NOMO-1 treated with dmso at 0.1 percent for 144 hours (cell line): ENCODE data around the gene ESYT2.

Experiments used
- DNase-seq: peaks from one replicate; lab custom pipeline; 2025; ENCODE audit not compliant: unreplicated experiment; lab: John Stamatoyannopoulos, UW

The ESYT2 gene

GRCh38 chr7:158805937-158806336, 23.4 kb downstream of the ESYT2 start:
- no peak for DNase-seq

DNA sequence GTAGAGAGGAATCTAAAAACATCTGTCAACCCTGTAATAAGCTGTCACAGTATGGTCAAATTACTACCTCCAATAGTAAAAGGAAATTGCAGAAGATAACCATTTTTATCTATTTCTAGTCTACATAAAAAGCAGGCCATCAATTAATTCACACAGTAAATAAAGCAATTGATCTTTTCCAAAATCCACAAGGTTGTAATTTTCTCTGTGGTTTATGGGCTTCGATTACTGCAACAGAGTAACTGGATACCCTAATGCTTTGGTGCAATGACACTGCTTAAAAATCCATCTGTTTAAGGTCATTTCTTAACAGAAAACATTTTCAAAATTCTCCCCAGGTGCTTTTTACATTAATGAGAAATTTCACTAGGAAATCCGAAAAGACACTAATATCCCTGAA, 23.9 kb downstream of the ESYT2 start:
- DNase-seq = no peak

- DNase-seq = no peak
Measured at GRCh38 chr7:158804335-158804734, 25.0 kb downstream of the ESYT2 start.

DNA sequence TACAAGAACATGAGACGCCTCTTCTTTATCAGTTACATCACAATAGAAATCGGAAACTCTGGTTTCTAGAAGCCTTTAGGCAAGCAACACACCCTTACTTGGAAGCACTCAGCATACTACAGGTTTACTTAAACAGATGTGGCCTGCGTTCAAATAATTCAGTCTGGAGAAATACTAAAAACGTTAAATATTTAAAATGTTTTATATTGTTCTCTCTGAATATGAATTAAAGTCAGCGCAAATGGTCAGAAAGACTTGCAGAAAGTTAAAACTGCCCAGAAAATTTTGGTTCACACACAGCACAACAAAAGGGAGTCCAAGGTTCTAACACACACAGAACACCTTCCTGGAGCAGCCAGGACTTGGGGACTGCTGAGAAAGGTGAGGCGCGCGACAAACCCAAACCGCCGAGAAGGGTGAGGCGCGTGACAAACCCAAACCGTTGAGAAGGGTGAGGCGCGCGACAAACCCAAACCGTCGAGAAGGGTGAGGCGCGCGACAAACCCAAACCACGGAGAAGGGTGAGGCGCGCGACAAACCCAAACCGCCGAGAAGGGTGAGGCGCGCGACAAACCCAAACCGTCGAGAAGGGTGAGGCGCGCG, 25.8 kb downstream of the ESYT2 start:
- no peak for DNase-seq

DNA sequence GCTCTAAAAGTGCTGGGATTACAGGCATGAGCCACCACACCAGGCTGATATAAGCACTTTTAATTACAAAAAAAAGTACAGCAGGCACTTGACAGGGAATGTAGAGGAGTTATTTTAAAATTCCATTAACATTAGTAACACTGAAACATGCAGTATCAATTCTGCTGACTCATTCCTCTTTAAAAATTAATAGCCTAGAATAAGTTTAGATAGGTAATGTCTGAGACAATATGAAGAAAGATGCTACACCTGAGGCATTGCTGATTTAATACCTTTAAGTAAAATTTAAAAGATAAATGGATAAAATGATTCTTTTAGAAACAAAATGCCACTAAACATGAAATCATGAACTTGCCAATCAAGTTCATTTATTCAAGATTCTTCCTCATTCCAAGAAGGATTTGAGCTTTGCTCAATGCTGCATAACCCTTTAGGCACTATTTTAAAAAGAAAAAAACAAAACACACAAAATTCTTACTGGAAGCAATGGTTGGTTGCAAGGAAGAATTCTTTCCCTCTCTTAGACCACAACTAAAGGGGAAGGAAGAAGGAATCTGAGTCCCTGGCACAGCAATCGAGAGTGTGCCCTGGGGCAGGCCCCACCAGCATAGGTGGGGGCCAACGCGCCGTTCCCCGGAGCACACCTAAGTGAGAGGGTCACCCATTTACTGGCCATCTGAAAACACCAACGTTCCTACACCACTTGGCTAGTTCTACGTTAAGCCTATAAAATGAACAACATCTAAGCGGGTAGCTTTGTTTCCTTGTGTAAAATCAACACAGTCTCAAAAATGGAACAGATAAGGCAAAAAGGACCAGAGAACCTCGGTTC, 26.6 kb downstream of the ESYT2 start:
- DNase-seq = no peak

DNA sequence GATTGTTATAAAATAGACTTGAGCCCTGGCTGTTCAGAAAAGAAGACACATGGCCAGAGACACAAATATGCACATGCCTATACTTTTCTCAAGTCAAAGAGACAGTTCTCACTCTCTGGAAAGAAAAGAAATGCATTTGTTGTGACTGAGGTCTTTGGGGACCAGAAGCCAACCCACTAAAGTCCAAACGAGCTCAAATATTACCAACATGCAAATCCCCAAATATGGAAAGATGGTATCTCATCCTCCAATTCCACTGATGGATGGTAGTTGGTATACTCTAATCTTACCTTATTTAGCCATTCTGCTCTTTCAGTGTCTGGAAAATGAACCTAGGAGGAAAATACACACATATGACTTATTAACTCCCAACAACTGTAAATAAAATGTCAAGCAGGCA, 30.6 kb downstream of the ESYT2 start:
- no peak for DNase-seq

DNA sequence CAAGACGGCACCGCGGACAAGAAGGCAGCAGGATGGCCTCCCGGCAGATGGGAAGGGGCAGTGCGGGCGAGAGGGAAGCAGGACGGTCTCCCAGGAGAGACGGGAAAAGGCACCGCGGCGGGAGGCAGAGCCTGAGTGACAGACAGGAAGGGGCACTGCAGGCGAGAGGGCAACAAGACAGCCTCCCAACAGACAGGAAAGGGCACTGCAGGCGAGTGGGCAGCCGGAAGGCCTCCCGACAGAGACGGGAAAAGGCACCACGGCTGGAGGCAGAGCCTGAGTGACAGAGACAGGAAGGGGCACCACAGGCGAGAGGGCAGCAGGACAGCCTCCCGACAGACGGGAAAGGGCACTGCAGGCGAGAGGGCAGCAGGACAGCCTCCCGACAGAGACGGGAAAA, 32.6 kb downstream of the ESYT2 start:
- no peak for DNase-seq

- DNase-seq = no peak
Measured at GRCh38 chr7:158795272-158795671, 34.0 kb downstream of the ESYT2 start.

DNA sequence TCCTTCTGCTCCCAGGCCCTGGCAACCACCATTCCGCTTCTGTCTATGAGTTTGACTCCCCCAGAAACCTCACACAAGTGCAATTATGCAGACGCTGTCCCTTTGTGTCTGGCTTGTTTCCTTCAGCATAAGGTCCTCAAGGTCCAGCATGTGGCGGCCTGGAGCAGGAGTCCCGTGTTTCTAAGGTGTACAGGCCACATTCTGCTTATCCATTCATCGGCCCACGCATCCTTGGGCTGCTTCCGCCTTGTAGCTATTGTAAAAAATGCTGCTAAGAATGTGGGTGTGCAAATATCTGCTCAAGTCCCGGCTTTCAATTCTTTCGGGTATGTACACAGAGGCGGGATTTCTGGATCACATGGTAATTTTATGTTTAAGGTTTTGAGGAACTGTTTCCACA, 38.2 kb downstream of the ESYT2 start:
- no peak for DNase-seq

GRCh38 chr7:158789842-158790241, 39.5 kb downstream of the ESYT2 start:
- no peak for DNase-seq

GRCh38 chr7:158786898-158787297, 42.4 kb downstream of the ESYT2 start:
- no peak for DNase-seq

GRCh38 chr7:158784270-158784669, 45.0 kb downstream of the ESYT2 start:
- DNase-seq = no peak

- no peak for DNase-seq
Measured at GRCh38 chr7:158783595-158783994, 45.7 kb downstream of the ESYT2 start.

DNA sequence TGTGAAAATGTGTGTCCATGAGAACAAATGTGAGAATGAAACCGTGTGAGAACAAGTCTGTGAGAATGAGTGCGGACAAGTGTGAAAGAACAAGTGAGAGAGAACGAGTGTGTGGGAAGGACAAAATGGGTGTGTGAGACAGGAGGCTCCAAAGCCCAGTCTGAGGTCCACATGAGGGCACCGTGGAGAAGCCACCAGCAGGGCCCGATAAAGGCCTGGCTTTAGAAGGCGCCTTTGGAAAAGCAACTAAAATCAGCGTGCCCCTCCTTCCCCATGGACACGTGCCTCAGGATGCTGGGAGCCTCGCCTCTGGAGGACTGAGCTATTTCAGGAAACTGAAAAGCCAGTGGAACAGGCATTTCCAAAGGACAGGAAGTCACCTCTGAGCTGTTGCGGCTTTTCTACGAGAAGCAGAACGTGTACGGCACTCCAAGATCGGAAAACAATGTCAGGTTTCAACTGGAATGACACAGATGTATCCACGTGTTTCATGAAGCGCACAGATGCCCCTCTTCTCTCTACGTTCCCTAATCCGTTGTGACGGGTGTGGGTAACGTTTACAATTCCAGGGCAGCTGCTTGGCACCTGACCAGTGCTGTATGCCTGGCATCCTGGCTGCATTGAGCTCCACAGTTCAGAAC, 46.4 kb downstream of the ESYT2 start:
- DNase-seq = no peak

- no peak for DNase-seq
Measured at GRCh38 chr7:158781974-158782664, 47.2 kb downstream of the ESYT2 start.

DNA sequence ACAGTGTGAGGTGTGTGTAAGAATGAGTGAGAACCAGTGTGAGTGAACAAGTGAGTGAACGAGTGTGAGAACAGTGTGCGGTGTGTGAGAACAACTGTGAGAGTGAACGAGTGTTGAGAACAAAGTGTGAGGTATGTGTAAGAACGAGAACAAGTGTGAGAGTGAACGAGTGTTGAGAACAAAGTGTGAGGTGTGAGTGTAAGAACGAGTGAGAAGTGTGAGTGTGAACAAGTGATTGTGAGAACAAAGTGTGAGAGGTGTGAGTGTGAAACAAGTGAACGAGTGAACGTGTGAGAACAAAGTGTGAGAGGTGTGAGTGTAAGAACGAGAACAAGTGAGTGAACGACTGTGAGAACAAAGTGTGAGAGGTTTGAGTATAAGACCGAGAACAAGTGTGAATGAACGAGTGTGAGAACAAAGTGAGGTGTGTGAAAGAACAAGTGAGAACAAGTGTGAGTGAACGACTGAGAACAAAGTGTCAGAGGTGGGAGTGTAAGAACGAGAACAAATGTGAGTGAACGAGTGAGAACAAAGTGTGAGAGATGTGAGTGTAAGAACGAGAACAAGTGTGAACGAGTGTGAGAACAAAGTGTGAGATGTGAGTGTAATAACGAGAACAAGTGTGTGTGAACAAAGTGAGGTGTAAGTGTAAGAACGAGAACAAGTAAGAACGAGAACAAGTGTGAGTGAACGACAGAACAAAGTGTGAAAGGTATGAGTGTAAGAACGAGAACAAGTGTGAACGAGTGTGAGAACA, 47.9 kb downstream of the ESYT2 start:
- no peak for DNase-seq

GRCh38 chr7:158779061-158780000, 50.0 kb downstream of the ESYT2 start:
- no peak for DNase-seq

GRCh38 chr7:158778471-158778870, 50.8 kb downstream of the ESYT2 start:
- no peak for DNase-seq

DNA sequence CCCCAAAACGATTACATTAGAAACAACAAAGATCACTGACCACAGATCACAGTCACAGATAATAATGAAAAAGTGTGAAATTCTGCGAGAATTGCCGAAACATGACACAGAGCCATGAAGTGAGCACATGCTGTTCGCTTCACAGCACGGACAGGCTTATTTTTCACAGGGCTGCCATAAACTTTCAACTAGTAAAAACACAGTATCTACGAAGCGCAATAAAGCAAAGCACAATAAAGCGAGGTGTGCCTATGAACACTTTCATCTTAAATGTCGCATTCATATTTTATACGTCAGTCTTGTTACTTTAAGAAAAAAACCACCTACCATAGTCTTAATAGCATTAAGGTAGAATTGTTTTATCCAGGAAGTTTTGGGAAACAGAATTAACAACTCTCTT, 51.5 kb downstream of the ESYT2 start:
- DNase-seq = no peak

DNA sequence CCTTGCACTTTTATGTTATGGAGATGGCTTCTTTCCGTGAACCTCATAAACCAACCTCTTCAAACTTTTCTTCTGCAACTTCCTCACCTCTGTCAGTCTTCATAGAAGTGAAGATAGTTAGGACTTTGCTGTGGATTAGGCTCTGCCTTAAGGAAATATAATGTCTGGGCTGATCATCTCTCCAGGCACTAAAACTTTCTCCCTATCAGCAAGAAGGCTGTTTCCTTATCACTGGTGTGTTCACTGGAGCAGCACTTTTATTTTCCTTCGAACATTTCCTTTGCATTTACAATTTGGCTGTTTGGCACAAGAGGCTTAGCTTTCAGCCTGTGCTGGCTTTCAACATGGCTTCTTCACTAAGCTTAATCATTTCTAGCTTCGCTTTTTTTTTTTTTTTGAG, 52.8 kb downstream of the ESYT2 start:
- no peak for DNase-seq
